ENCODE results near the gene SORBS1.

Gene SORBS1

GRCh38 chr10:95279042-95279820 lies 281.9 kb downstream of the SORBS1 start:
- in situ Hi-C loops (cut with MboI; ENCODE audit: low sequenced_read_pairs), result no loop called here

GRCh38 chr10:95278061-95278988 lies 282.8 kb downstream of the SORBS1 start:
- in situ Hi-C loops (cut with MboI; ENCODE audit: low sequenced_read_pairs), result no loop called here

- in situ Hi-C loops (cut with MboI; ENCODE audit: low sequenced_read_pairs), result no loop called here
Measured at GRCh38 chr10:95277614-95278013, 283.6 kb downstream of the SORBS1 start.

- in situ Hi-C loops (cut with MboI; ENCODE audit: low sequenced_read_pairs), result no loop called here
Measured at GRCh38 chr10:95277201-95277570, 284.0 kb downstream of the SORBS1 start.

- in situ Hi-C loops (cut with MboI; ENCODE audit: low sequenced_read_pairs), result no loop called here
Measured at GRCh38 chr10:95276367-95277200, 284.6 kb downstream of the SORBS1 start.

- in situ Hi-C loops (cut with MboI; ENCODE audit: low sequenced_read_pairs), result no loop called here
Measured at GRCh38 chr10:95275726-95276366, 285.3 kb downstream of the SORBS1 start.

GRCh38 chr10:95273393-95274312 lies 287.5 kb downstream of the SORBS1 start:
- in situ Hi-C loops (cut with MboI; ENCODE audit: low sequenced_read_pairs), result no loop called here

GRCh38 chr10:95268438-95268837 lies 292.7 kb downstream of the SORBS1 start:
- in situ Hi-C loops (cut with MboI; ENCODE audit: low sequenced_read_pairs), result no loop called here

- in situ Hi-C loops (cut with MboI; ENCODE audit: low sequenced_read_pairs), result no loop called here
Measured at GRCh38 chr10:95267251-95267650, 293.9 kb downstream of the SORBS1 start.

GRCh38 chr10:95266674-95267095 lies 294.5 kb downstream of the SORBS1 start:
- in situ Hi-C loops (cut with MboI; ENCODE audit: low sequenced_read_pairs), result no loop called here

- in situ Hi-C loops (cut with MboI; ENCODE audit: low sequenced_read_pairs), result no loop called here
Measured at GRCh38 chr10:95265572-95265971, 295.6 kb downstream of the SORBS1 start.

GRCh38 chr10:95264227-95265051 lies 296.7 kb downstream of the SORBS1 start:
- in situ Hi-C loops (cut with MboI; ENCODE audit: low sequenced_read_pairs), result no loop called here

- in situ Hi-C loops (cut with MboI; ENCODE audit: low sequenced_read_pairs), result no loop called here
Measured at GRCh38 chr10:95263864-95264226, 297.3 kb downstream of the SORBS1 start.

- in situ Hi-C loops (cut with MboI; ENCODE audit: low sequenced_read_pairs), result no loop called here
Measured at GRCh38 chr10:95262763-95263518, 298.2 kb downstream of the SORBS1 start.

- in situ Hi-C loops (cut with MboI; ENCODE audit: low sequenced_read_pairs), result no loop called here
Measured at GRCh38 chr10:95261926-95262325, 299.2 kb downstream of the SORBS1 start.
